ENCODE data around the gene TM4SF20. TPM values are rescaled to one million over a fixed set of nuclear protein-coding genes. Genes with fewer than 3 reads are reported as not detected.
A peak's percentile ranks its signal among the peaks of the same experiment; 100 is the strongest.

TM4SF20 gene
- total and polyA plus RNA-seq, 10 of the 15 experiments (the other 5 are each of a cell fraction or from before 2014, with no cell fraction given) = 0.04 to 0.07 TPM; not detected in 8

DNA sequence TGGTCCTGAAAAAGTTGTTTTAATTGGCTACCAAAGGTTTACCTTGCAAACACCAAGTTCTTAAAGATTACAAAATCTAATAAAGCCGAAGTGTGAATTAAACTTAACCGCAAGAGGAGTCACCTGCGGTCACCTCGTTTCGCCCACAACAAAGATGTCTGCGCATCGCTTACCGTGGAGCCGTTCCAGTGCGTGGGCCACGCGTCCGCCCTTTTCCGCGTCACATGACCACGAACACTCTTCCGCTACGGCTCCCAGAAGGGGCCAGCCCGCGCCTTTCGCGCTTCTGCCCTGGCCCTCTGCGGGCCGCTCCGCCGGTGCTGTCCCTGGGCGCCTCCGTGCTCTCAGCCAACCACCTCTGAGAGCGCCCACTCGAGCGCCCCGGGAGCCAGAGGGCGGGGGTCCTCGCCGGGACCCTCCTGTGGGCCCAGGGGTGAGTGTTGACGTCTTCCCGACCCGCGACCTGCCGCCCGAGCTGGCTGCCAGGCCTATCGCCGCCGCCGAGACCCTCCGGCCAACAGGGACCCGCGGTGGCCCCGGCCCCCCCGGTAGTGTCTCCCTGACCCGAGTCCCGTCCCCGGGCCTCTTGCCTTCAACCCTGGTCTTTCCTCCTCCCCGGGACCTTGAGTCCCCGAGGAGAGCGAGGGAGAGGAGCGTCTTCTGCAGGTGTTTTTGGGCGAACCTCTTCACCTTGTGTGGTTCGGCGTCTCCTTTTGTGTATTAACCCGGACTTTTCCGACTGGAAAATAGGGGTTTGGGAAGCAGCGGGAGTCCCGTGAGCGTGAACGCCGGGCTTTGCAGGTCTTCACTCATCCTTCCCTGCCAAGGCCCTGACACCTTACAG lies 53.9 kb downstream of the TM4SF20 start, which contains the start of gene MFF:
Gene MFF, plus strand, starts transcription at position 257 of the 844 bp plus-strand sequence. CDS start 5,415 bp downstream, outside the sequence.
- DNase-seq (ENCODE audit: low read depth, low spot score) = peak; percentile 79
- H3K27ac ChIP-seq (ENCODE audit: control insufficient read depth, insufficient read depth) = peak within 1 kb of the TSS; percentile 79
- no peaks in the 10 kb centered on the region for H3K27me3 ChIP-seq (replicated peaks in 1 of 2; ENCODE audit: control insufficient read depth in 2 of 2, insufficient read depth in 2 of 2, low read length in 1 of 2)
- H4K20me1 ChIP-seq (ENCODE audit: control insufficient read depth, insufficient read depth) = no peaks in the 10 kb centered on the region
- H3K4me2 ChIP-seq (ENCODE audit: control insufficient read depth, insufficient read depth) = peak within 1 kb of the TSS; percentile 79
- H2AFZ ChIP-seq (ENCODE audit: control insufficient read depth, low read depth, low read length) = peak within 1 kb of the TSS; percentile 89
- SMC1A ChIA-PET (ENCODE audit: uncharacterized antibody, unreplicated experiment) = interaction anchor here (0.8 to 1.5 kb wide), 6 partner anchors 11 to 485 kb away, joined by 3 to 4 read pairs (median 3); no protein-coding TSS in a partner anchor
- RAD21 ChIA-PET (ENCODE audit: unreplicated experiment) = interaction anchor here (1.0 kb wide), 1 partner anchor 26 kb away, joined by 4 read pairs; no protein-coding TSS in a partner anchor
- H3K4me1 ChIP-seq (ENCODE audit: control insufficient read depth, insufficient read depth, low read length) = no peaks in the 10 kb centered on the region
- peak within 1 kb of the TSS; percentile 95 for H3K9ac ChIP-seq (ENCODE audit: control insufficient read depth, insufficient read depth, low read length)
- WGBS (ENCODE audit: insufficient coverage, insufficient replicate concordance, low lambda C conversion rate, missing lambda C conversion rate) = under 1% methylated on average over 67 of the region's 67 CpGs
- peak; percentile 97 for ATAC-seq
- FAIRE-seq = peak; percentile 69
- BruUV-seq (replicated peaks) = no TSS peak
- no peaks in the 10 kb centered on the region; the same call in 2 of the 3 replicates for H3K9me3 ChIP-seq (replicated peaks; ENCODE audit: control insufficient read depth, insufficient read depth, low read length)
- intact Hi-C loops (cut with micrococcal nuclease; ENCODE audit: unreplicated experiment) = loop anchor here (5.0 to 10.0 kb wide), 2 partner anchors 137 to 520 kb away; no protein-coding TSS in a partner anchor
- POLR2A ChIA-PET = interaction anchor here (0.7 to 1.5 kb wide), 4 partner anchors 12 to 148 kb away, joined by 3 read pairs; no protein-coding TSS in a partner anchor
- CTCF ChIA-PET = interaction anchor here (0.7 to 1.6 kb wide), 8 partner anchors 26 to 1961 kb away, joined by 3 to 5 read pairs (median 3); no protein-coding TSS in a partner anchor
- H3K79me2 ChIP-seq (ENCODE audit: control insufficient read depth, insufficient read depth, low read length) = peaks cover 45% of the 10 kb centered on the region
- in situ Hi-C loops (cut with MboI) = no loop called here
- H3K4me3 ChIP-seq = peak within 1 kb of the TSS; percentile 90
- no peaks in the 10 kb centered on the region for H3K36me3 ChIP-seq (ENCODE audit: control insufficient read depth in 2 of 2, insufficient read depth in 2 of 2, low read length in 1 of 2)
- TF ChIP-seq ZSCAN29 (IDR thresholded peaks at IDR 0.05) (peak; percentile 53; the same call in 1 of the 2 replicates), NFYA (IDR thresholded peaks at IDR 0.05; ENCODE audit: borderline replicate concordance, low read depth, low read length) (no peak), POLR2AphosphoS2 (IDR thresholded peaks at IDR 0.05; ENCODE audit: low read depth, low read length) (0 out of 2 replicates have a peak, but pooled peaks have one; percentile 29), RUNX3 (IDR thresholded peaks at IDR 0.05; ENCODE audit: low read length) (peak; percentile 99), CBX3 (IDR thresholded peaks at IDR 0.05; ENCODE audit: borderline replicate concordance, low read depth) (no peak), CHD1 (IDR thresholded peaks at IDR 0.05; ENCODE audit: low read depth, low read length) (no peak), RAD51 (IDR thresholded peaks at IDR 0.05) (peak; percentile 96), JUND (IDR thresholded peaks at IDR 0.05; ENCODE audit: low read depth, low read length) (no peak), FOS (IDR thresholded peaks at IDR 0.05; ENCODE audit: borderline replicate concordance, extremely low read depth, insufficient read length) (no peak), FOXM1 (IDR thresholded peaks at IDR 0.05; ENCODE audit: low read depth, low read length) (0 out of 2 replicates have a peak, but pooled peaks have one; percentile 49), EZH2 (IDR thresholded peaks at IDR 0.05; ENCODE audit: borderline replicate concordance, control insufficient read depth, low read depth, low read length) (no peak), TCF3 (IDR thresholded peaks at IDR 0.05; ENCODE audit: borderline replicate concordance, insufficient read depth, low read depth, low read length) (0 out of 2 replicates have a peak, but pooled peaks have one; percentile 25), DPF2 (IDR thresholded peaks at IDR 0.05) (peak; percentile 84; the same call in 1 of the 2 replicates), RAD21 (IDR thresholded peaks at IDR 0.05; ENCODE audit: insufficient read depth, low read depth, low read length) (peak; percentile 55)
- TF ChIP-seq, protein P1, sequence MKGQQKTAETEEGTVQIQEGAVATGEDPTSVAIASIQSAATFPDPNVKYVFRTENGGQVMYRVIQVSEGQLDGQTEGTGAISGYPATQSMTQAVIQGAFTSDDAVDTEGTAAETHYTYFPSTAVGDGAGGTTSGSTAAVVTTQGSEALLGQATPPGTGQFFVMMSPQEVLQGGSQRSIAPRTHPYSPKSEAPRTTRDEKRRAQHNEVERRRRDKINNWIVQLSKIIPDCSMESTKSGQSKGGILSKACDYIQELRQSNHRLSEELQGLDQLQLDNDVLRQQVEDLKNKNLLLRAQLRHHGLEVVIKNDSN (IDR thresholded peaks at IDR 0.05; ENCODE audit: borderline replicate concordance, extremely low read length, insufficient read depth, low read depth, low read length) = peak; percentile 94
- TF ChIP-seq, protein P2, sequence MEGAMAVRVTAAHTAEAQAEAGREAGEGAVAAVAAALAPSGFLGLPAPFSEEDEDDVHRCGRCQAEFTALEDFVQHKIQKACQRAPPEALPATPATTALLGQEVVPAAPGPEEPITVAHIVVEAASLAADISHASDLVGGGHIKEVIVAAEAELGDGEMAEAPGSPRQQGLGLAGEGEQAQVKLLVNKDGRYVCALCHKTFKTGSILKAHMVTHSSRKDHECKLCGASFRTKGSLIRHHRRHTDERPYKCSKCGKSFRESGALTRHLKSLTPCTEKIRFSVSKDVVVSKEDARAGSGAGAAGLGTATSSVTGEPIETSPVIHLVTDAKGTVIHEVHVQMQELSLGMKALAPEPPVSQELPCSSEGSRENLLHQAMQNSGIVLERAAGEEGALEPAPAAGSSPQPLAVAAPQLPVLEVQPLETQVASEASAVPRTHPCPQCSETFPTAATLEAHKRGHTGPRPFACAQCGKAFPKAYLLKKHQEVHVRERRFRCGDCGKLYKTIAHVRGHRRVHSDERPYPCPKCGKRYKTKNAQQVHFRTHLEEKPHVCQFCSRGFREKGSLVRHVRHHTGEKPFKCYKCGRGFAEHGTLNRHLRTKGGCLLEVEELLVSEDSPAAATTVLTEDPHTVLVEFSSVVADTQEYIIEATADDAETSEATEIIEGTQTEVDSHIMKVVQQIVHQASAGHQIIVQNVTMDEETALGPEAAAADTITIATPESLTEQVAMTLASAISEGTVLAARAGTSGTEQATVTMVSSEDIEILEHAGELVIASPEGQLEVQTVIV (IDR thresholded peaks at IDR 0.05; ENCODE audit: borderline replicate concordance, partially characterized antibody) = peak; percentile 68

Measured in GM12878 (cell line).